GM18517 (cell line): ENCODE measurements around the gene POTEI.
"Not testable (repeated sequence)": the region's sequence is repeated elsewhere in the genome, so short reads cannot be mapped to it uniquely, and the experiment has no call there.

Source experiments
- ATAC-seq: cut with Tn5 transposase; IDR thresholded peaks from one replicate; pipeline ENCODE4 v1.9.1; 2021; ENCODE audit warnings: mild to moderate bottlenecking, moderate library complexity; ENCODE audit not compliant: unreplicated experiment

POTEI gene

DNA sequence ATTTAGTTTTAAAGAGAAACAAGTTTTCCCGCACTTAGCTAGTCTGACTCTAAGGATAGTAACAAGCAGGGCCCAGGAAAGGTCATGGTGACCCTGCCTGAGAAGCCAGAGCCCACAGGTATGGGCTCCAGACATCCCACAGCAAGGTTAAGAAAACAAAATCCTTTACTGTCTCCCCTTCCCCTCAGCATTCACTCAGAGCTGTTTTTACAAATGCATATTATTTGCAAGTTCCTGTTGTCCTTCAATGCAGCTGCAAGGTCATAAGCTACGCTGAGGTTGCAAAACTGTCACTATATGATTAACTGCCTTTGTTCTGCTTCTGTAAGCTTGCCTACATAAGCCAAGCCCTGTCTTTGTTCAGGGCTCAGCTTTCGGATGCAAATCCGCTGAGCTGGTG lies 18.1 kb downstream of the POTEI start:
- not testable (repeated sequence) for ATAC-seq

DNA sequence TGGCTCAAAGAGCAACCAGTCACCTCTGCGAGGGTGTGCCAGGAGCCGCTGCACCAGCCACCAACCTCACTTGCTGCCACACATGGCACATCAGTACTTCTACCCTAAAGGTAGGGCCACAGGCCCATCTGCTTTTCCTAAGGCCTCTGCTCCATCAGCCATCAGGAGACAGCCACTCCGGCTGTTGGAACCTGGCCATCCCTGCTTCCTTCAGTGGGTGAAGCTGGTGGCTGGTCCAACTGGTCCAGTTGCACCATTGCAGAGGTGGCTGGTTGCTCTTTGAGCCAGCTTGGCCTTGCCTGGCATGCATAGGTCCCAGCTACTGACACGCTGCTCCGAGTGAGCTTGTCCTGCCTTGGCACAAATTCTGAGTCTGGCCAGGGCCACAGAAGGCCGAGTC lies 53.7 kb downstream of the POTEI start:
- not testable (repeated sequence) for ATAC-seq

- not testable (repeated sequence) for ATAC-seq
Measured at GRCh38 chr2:130454712-130455083, 54.4 kb downstream of the POTEI start.

DNA sequence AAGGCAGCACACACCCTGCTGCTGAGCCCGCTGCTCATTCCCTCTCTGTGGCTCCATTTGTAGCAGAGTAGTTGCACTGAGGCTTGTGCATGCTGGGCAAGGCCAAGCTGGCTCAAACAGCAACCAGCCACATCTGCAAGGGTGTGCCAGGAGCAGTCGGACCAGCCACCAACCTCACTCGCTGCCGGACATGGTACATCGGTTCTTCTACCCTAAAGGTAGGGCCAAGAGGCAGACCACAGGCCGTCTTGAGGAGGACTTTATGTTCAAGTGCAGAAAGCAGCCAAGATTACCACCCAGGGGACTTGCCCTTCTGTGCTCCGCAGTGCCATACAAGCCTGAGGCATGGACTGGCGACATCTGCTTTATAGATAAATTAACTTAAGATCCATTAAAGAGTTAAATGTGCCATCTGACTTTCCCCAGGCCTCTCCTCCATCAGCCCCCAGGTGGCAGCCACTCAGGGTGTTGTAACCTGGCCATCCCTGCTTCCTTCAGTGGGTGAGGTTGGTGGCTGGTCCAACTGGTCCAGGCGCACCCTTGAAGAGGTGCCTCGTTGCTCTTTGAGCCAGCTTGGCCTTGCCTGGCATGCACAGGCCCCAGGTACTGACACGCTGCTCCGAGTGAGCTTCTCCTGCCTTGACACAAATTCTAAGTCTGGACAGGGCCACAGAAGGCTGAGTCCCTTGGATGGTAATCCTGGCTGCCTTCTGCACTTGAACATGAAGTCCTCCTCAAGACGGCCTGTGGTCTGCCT lies 55.0 kb downstream of the POTEI start:
- ATAC-seq = not testable (repeated sequence)

DNA sequence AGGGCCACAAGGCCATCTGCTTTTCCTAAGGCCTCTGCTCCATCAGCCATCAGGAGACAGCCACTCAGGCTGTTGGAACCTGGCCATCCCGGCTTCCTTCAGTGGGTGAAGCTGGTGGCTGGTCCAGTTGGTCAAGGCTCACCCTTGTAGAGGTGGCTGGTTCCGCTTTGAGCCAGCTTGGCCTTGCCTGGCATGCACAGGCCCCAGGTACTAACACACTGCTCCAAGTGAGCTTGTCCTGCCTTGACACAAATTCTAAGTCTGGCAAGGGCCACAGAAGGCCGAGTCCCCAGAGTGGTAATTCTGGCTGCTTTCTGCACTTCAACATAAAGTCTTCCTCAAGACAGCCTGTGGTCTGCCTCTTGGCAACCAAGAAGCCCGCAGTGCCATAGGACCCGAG lies 56.2 kb downstream of the POTEI start:
- ATAC-seq = not testable (repeated sequence)

- ATAC-seq = not testable (repeated sequence)
Measured at GRCh38 chr2:130451823-130452222, 57.3 kb downstream of the POTEI start.

DNA sequence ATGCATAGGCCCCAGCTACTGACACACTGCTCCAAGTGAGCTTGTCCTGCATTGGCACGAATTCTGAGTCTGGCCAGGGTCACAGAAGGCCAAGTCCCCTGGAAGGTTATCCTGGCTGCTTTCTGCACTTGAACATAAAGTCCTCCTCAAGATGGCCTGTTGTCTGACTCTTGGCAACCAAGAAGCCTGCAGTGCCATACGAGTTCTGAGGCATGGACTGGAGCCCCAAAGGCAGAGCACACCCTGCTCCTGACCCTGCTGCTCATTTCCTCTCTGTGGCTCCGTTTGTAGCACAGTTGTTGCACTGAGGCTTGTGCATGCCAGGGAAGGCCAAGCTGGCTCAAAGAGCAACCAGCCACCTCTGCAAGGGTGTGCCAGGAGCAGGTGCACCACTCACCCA lies 57.9 kb downstream of the POTEI start:
- not testable (repeated sequence) for ATAC-seq

DNA sequence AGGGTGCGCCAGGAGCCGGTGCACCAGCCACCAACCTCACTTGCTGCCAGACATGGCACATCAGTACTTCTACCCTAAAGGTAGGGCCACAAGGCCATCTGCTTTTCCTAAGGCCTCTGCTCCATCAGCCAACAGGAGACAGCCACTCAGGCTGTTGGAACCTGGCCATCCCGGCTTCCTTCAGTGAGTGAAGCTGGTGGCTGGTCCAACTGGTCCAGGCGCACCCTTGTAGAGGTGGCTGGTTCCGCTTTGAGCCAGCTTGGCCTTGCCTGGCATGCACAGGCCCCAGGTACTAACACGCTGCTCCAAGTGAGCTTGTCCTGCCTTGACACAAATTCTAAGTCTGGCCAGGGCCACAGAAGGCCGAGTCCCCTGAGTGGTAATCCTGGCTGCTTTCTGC lies 58.8 kb downstream of the POTEI start:
- ATAC-seq = not testable (repeated sequence)

GRCh38 chr2:130427631-130428030 lies 81.5 kb downstream of the POTEI start:
- ATAC-seq = not testable (repeated sequence)

- not testable (repeated sequence) for ATAC-seq
Measured at GRCh38 chr2:130418845-130419244, 90.3 kb downstream of the POTEI start.

- not testable (repeated sequence) for ATAC-seq
Measured at GRCh38 chr2:130416693-130417092, 92.4 kb downstream of the POTEI start.
